Stimulated activated memory B cell treated with anti-CD40 and anti-IgM and Interleukin-4, amounts not matched to agents 10 μg/mL and 1 μg/mL and 100 μg/mL, for 72 hours (primary cell): ENCODE results near the gene MAD2L1.
"Not testable (repeated sequence)": the region's sequence is repeated elsewhere in the genome, so short reads cannot be mapped to it uniquely, and the experiment has no call there.

ENCODE experiments used
- ATAC-seq: fragments of 150-1000 bp; cut with Tn5 transposase; 2 replicates; pipeline ENCODE4 v1.10.0; 2021
- H3K27ac Mint-ChIP-seq: one replicate; pipeline ENCODE4 v1.8.0; 2022; ENCODE audit warnings: mild to moderate bottlenecking, mixed read lengths
- H3K27me3 Mint-ChIP-seq: one replicate; pipeline ENCODE4 v1.8.0; 2022; ENCODE audit warnings: mixed read lengths
- H3K36me3 Mint-ChIP-seq: one replicate; pipeline ENCODE4 v1.8.0; 2022; ENCODE audit warnings: mixed read lengths
- H3K4me1 Mint-ChIP-seq: one replicate; pipeline ENCODE4 v1.8.0; 2022; ENCODE audit warnings: mixed read lengths
- H3K4me3 Mint-ChIP-seq: one replicate; pipeline ENCODE4 v1.8.0; 2022; ENCODE audit warnings: mild to moderate bottlenecking, moderate library complexity, mixed read lengths
- H3K9me3 Mint-ChIP-seq: one replicate; pipeline ENCODE4 v1.8.0; 2022; ENCODE audit warnings: mixed read lengths

Gene MAD2L1

DNA sequence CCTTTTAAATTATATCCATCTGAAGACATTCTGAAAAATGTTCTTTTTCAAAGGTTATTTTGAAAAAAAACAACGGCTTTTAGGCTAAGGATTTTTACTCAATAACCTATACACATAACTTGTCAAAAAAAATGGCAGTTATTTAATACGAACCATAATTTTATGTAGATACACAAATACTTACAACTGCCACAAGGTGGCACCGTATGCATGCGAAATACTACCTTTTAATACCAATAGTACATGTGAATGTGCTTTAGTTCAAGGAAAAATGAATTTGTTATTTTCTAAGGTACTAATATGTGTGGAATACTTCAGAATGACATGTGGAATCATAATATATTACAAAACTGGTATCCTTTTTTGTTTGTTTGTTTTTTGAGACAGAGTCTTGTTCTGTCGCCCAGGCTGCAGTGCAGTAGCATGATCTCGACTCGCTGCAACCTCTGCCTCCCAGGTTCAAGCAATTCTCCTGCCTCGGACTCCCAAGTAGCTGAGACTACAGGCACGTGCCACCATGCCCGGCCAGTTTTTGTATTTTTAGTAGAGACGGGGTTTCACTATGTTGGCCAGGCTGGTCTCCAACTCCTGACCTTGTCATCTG lies 4.6 kb upstream of the MAD2L1 start:
- Mint-ChIP-seq H3K4me3 (no peak overlapping the region), H3K27me3 (no peaks in the 10 kb centered on the region), H3K9me3 (no peaks in the 10 kb centered on the region), H3K27ac (no peak overlapping the region), H3K36me3 (no peaks in the 10 kb centered on the region), H3K4me1 (peaks cover 27% of the 10 kb centered on the region)
- no peak for ATAC-seq

GRCh38 chr4:120070196-120070595 lies 3.5 kb upstream of the MAD2L1 start:
- no peaks in the 10 kb centered on the region for H3K9me3 Mint-ChIP-seq
- no peak overlapping the region for H3K4me3 Mint-ChIP-seq
- H3K27me3 Mint-ChIP-seq: no peaks in the 10 kb centered on the region
- peaks cover 27% of the 10 kb centered on the region for H3K4me1 Mint-ChIP-seq
- ATAC-seq: no peak
- no peak overlapping the region for H3K27ac Mint-ChIP-seq
- no peaks in the 10 kb centered on the region for H3K36me3 Mint-ChIP-seq

- Mint-ChIP-seq H3K4me1 (peaks cover 27% of the 10 kb centered on the region), H3K27me3 (no peaks in the 10 kb centered on the region), H3K9me3 (no peaks in the 10 kb centered on the region), H3K36me3 (peaks cover 12% of the 10 kb centered on the region), H3K4me3 (peak overlapping the region; percentile 92), H3K27ac (peak overlapping the region; percentile 93)
- no peak for ATAC-seq
Observed at GRCh38 chr4:120065974-120066516, 603 bp downstream of the MAD2L1 start.

GRCh38 chr4:120064887-120065286 lies 1.8 kb downstream of the MAD2L1 start:
- no peak for ATAC-seq
- Mint-ChIP-seq H3K4me1 (peaks cover 27% of the 10 kb centered on the region), H3K27ac (no peak overlapping the region), H3K9me3 (no peaks in the 10 kb centered on the region), H3K4me3 (no peak overlapping the region), H3K27me3 (no peaks in the 10 kb centered on the region), H3K36me3 (peaks cover 12% of the 10 kb centered on the region)

DNA sequence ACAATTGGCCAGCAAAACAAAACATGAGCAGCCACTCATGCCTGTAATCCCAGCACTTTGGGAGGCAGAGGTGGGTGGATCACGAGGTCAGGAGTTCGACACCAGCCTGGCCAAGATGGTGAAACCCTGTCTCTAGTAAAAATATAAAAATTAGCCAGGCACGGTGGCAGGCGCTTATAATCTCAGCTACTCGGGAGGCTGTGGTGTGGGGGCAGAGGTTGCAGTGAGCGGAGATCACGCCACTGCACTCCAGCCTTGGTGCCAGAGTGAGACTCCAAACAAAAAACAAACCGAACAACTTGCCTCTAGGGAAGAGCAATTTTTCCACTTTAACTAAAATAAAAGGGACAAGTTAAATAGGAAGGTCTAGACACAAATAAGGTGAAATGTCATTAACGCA lies 2.9 kb downstream of the MAD2L1 start:
- H3K27me3 Mint-ChIP-seq, H3K9me3 Mint-ChIP-seq, H3K4me3 Mint-ChIP-seq, ATAC-seq: not testable (repeated sequence)
- peak overlapping the region; percentile 1 for H3K27ac Mint-ChIP-seq
- H3K4me1 Mint-ChIP-seq: peaks cover 16% of the 10 kb centered on the region
- H3K36me3 Mint-ChIP-seq: peaks cover 12% of the 10 kb centered on the region

GRCh38 chr4:120062663-120063195 lies 3.9 kb downstream of the MAD2L1 start:
- peaks cover 12% of the 10 kb centered on the region for H3K36me3 Mint-ChIP-seq

GRCh38 chr4:120059036-120059435 lies 7.6 kb downstream of the MAD2L1 start:
- H3K4me3 Mint-ChIP-seq: no peak overlapping the region
- H3K27ac Mint-ChIP-seq: no peak overlapping the region
- ATAC-seq: no peak
- H3K4me1 Mint-ChIP-seq: peaks cover 8% of the 10 kb centered on the region
- peaks cover 12% of the 10 kb centered on the region for H3K36me3 Mint-ChIP-seq
- H3K27me3 Mint-ChIP-seq: no peaks in the 10 kb centered on the region
- H3K9me3 Mint-ChIP-seq: no peaks in the 10 kb centered on the region

More at GRCh38 chr4:120062663-120063195, 3.9 kb downstream of the MAD2L1 start:
- Mint-ChIP-seq H3K4me3 (no peak overlapping the region), H3K27me3 (no peaks in the 10 kb centered on the region), H3K27ac (peak overlapping the region; percentile 1), H3K9me3 (no peaks in the 10 kb centered on the region), H3K4me1 (peaks cover 6% of the 10 kb centered on the region)
- ATAC-seq: no peak

DNA sequence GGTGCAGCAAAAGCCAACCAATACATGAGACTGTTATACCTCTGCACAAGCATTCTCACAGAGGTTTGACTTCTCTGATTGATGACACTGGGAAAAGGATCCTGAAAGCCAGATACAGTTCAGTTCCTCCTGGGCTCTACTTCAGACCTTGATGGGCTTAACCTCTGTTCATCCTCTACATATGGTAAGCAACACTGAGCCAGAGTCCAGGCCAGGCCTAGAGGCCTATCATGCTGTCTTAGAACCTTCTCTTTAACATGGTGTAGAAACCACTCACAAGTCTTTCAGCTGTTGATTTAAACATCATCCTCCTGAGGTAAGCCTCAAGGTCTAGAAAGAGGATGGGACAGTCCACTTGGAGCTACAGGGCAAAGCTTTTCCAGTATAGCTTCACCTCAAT lies 9.2 kb downstream of the MAD2L1 start:
- peaks cover 6% of the 10 kb centered on the region for H3K36me3 Mint-ChIP-seq
- no peak overlapping the region for H3K4me3 Mint-ChIP-seq
- peaks cover 12% of the 10 kb centered on the region for H3K4me1 Mint-ChIP-seq
- H3K27ac Mint-ChIP-seq: no peak overlapping the region
- no peaks in the 10 kb centered on the region for H3K27me3 Mint-ChIP-seq
- H3K9me3 Mint-ChIP-seq: no peaks in the 10 kb centered on the region
- no peak for ATAC-seq

- H3K4me3 Mint-ChIP-seq: no peak overlapping the region
- H3K27ac Mint-ChIP-seq: no peak overlapping the region
- H3K27me3 Mint-ChIP-seq: no peaks in the 10 kb centered on the region
- no peaks in the 10 kb centered on the region for H3K36me3 Mint-ChIP-seq
- no peaks in the 10 kb centered on the region for H3K9me3 Mint-ChIP-seq
- no peak for ATAC-seq
- peaks cover 12% of the 10 kb centered on the region for H3K4me1 Mint-ChIP-seq
Observed at GRCh38 chr4:120056246-120056645, 10.4 kb downstream of the MAD2L1 start.

DNA sequence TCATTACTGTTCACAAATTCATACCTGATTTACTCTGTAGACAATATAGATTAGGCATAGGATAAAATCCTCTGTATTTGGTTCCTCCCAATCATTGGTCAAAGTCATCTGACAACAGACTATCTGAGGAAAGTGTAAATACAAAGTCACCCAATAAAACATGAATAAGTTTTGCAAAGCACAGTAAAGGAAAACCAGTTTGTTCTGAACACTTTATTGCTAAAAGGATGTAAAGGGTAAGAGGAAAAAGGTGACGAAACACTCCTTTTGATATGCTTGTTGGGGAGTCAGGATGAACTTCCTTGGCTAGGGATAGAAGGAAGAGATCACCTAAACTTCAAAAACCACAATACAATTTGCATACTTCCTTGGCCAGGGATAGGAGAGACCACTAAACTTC lies 10.9 kb downstream of the MAD2L1 start:
- Mint-ChIP-seq H3K36me3 (no peaks in the 10 kb centered on the region), H3K27ac (no peak overlapping the region), H3K4me1 (peaks cover 12% of the 10 kb centered on the region), H3K4me3 (no peak overlapping the region), H3K9me3 (no peaks in the 10 kb centered on the region), H3K27me3 (no peaks in the 10 kb centered on the region)
- no peak for ATAC-seq

DNA sequence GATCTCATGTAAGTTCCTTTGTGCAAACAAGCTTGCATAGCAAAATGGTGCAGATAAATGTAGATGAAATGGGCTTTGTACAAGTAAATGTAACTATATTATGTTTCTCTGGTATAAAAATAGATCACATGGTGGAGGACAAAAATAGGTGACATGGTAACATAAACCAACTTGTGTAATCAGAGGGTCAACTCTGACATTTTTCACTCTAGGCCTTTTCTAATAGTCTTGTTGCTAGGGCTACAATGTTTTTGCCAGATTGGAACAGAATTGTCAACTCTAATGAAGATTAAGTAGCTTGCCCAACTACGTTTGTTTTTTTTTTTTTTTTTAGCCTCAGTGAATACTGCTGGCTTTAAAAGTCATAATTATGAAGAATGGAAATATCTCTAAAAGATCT lies 11.5 kb downstream of the MAD2L1 start:
- H3K9me3 Mint-ChIP-seq: no peaks in the 10 kb centered on the region
- H3K4me3 Mint-ChIP-seq: no peak overlapping the region

DNA sequence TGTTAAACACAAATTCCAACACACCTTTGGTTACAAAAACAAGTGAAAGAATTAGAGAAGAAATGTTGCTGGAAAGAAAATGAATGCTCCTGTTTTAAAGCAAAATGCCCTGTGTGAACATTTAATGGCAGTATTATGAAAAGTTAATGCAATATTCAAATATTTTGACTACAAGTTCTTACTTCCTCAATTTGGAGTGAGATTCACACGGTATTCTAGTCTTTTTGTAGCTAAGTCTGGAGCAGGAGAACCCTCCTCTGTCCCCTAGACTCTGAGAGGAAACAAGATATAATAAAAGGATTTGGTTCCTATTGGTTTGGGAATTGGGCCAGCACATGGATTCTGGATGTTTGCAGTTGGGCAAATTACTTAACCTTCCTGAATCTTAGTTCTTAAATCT lies 12.7 kb downstream of the MAD2L1 start:
- H3K4me3 Mint-ChIP-seq: no peak overlapping the region
- no peaks in the 10 kb centered on the region for H3K27me3 Mint-ChIP-seq
- no peak for ATAC-seq
- H3K4me1 Mint-ChIP-seq: peaks cover 17% of the 10 kb centered on the region
- H3K27ac Mint-ChIP-seq: no peak overlapping the region
- no peaks in the 10 kb centered on the region for H3K36me3 Mint-ChIP-seq
- no peaks in the 10 kb centered on the region for H3K9me3 Mint-ChIP-seq

More for the DNA sequence above, 11.5 kb downstream of the MAD2L1 start:
- Mint-ChIP-seq H3K4me1 (peaks cover 12% of the 10 kb centered on the region), H3K27ac (no peak overlapping the region), H3K36me3 (no peaks in the 10 kb centered on the region), H3K27me3 (no peaks in the 10 kb centered on the region)
- no peak for ATAC-seq

- no peak for ATAC-seq
- Mint-ChIP-seq H3K4me1 (peaks cover 17% of the 10 kb centered on the region), H3K36me3 (no peaks in the 10 kb centered on the region), H3K4me3 (no peak overlapping the region), H3K27me3 (no peaks in the 10 kb centered on the region), H3K27ac (no peak overlapping the region), H3K9me3 (no peaks in the 10 kb centered on the region)
Observed at GRCh38 chr4:120052856-120053255, 13.8 kb downstream of the MAD2L1 start.

DNA sequence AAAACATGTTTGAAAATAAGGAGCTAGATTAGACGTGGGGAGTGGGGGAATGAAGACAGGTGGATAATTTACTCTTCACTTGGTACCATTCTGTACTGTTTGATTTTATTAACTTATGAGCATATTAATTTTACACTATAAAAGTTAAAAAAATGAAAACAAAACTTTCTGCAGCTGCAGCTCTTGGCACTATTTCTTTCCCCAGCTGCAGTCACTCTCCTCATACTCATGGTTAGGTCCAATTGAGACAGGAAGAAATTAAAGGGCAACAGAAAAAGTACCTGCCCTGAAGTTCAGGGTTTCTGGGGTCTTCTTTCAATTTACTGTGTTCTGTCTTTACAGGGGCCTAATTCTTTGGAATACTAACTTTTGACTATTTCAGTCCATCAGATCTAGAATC lies 15.4 kb downstream of the MAD2L1 start:
- peaks cover 17% of the 10 kb centered on the region for H3K4me1 Mint-ChIP-seq
- H3K36me3 Mint-ChIP-seq: no peaks in the 10 kb centered on the region
- no peak overlapping the region for H3K4me3 Mint-ChIP-seq
- no peak overlapping the region for H3K27ac Mint-ChIP-seq
- no peaks in the 10 kb centered on the region for H3K27me3 Mint-ChIP-seq
- H3K9me3 Mint-ChIP-seq: no peaks in the 10 kb centered on the region
- no peak for ATAC-seq

- Mint-ChIP-seq H3K27me3 (no peaks in the 10 kb centered on the region), H3K9me3 (no peaks in the 10 kb centered on the region), H3K36me3 (no peaks in the 10 kb centered on the region), H3K4me3 (no peak overlapping the region), H3K27ac (no peak overlapping the region), H3K4me1 (peaks cover 17% of the 10 kb centered on the region)
- peak; percentile 87 for ATAC-seq
Observed at GRCh38 chr4:120049732-120050494, 16.7 kb downstream of the MAD2L1 start.

DNA sequence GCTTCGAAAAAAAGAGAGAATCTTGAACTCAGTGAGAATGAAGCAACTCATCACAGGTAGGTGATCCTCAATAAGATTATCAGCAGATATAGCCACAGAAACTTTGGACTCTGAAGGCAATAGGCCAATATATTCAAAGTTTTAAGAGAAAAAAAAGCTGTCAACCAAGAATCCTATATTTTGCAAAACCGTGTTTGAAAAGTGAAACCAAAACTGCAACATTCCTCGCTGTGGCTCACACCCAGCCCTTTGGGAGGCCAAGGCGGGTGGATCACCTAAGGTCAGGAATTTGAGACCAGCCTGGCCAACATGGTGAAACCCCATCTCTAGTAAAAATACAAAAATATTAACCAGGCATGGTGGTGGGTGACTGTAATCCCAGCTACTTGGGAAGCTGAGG lies 22.8 kb downstream of the MAD2L1 start:
- ATAC-seq: no peak
- Mint-ChIP-seq H3K9me3 (peaks cover 6% of the 10 kb centered on the region), H3K36me3 (peaks cover 7% of the 10 kb centered on the region), H3K4me1 (no peaks in the 10 kb centered on the region), H3K4me3 (no peak overlapping the region), H3K27me3 (no peaks in the 10 kb centered on the region), H3K27ac (no peak overlapping the region)
